HG02885 (cell line): Measurements from ENCODE around the gene GSTM4.

ENCODE experiments used
- ATAC-seq: cut with Tn5 transposase; IDR thresholded peaks from one replicate; pipeline ENCODE4 v1.9.1; 2021; ENCODE audit warnings: mild to moderate bottlenecking; ENCODE audit not compliant: unreplicated experiment, poor library complexity

GSTM4 gene

DNA sequence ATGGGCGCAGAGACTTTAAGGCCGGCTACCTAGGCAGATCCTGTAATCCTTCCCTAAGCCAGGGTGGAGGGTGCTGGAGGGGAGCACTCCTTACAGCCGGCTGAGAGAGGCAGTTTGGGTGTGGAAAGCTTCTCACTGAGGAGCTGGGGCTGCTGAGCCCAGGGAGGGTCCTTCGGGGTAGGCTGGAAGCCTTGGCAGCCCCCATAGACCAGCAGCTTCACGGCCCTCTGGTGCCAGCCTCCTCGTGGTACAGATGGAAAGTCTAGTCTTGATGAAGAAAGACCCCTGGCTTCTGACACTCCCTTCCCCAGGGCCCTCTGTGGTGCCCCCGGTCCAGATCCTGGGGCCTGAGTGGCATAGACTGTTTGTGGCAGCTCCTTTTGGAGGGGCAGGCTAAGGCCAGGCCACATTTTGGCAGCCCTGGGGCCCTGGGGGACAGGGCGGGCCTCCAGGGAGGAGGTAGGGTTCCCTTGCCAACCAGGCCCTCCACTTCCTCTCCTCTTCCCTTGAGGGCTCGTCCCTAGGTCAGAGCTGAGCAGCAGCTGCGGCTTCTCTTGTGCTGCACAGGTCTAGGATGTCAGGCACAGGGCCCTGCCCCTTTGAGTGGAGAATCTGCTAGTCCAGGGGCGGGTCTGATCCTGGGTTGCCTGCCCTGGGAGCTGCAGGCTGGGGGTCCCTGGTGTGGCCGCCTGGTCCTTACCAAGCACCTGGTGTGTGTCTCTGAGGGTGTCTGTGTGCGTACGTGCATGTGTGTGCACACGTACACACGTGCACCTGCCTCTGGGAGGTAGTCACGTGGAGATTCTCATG is 31.5 kb upstream of the GSTM4 start:
- ATAC-seq = no peak

DNA sequence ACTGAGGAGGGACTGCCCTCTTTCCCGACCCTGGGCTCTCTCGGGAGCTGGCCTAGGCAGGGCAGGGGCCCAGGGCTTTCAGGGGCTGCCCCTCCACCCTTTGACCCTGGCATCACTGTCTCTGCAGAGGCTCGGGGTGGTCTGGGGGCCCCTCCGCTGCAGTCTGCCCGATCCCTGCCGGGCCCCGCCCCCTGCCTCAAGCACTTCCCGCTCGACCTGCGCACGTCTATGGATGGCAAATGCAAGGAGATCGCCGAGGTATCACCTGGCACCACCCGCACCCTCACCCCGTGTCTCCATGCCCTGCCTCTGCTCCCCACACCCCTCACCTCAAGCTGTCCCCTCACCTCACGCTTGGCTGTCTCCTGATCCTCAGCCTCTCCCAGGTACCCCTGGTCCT is 30.7 kb upstream of the GSTM4 start:
- ATAC-seq = no peak

DNA sequence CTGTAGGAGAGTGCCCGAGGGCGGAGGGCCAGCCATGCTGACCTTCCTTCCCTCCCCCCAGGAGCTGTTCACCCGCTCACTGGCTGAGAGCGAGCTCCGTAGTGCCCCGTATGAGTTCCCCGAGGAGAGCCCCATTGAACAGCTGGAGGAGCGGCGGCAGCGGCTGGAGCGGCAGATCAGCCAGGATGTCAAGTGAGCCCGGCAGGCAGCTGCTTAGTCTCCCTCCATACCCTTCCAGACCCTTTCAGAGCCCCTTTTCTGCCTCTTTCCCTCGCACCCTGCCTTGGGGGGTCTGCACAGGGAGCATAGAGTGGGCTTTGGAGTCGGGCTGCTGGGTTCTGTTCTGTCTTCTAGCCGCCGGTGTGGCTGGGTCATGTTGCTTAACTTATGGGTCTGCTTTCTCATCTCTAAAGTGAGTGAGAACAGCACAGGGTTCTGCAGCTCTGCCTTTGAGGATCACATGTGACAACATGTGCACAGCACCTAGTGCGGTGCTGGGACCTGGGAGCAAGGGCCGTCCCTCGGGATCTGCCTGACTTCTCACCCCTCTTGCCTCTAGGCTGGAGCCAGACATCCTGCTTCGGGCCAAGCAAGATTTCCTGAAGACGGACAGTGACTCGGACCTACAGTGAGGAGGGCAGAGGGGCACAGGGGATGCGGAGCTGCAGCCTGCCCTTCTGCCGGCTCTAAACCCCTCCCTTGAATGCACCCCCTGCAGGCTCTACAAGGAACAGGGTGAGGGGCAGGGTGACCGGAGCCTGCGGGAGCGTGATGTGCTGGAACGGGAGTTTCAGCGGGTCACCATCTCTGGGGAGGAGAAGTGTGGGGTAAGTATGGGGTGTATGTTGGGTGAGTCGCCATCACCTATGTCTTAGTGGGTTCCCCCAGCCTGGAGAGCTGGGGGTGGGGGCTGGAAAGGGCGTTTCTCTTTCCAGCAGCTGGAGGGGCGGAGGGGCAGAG is 30.0 kb upstream of the GSTM4 start:
- no peak for ATAC-seq

DNA sequence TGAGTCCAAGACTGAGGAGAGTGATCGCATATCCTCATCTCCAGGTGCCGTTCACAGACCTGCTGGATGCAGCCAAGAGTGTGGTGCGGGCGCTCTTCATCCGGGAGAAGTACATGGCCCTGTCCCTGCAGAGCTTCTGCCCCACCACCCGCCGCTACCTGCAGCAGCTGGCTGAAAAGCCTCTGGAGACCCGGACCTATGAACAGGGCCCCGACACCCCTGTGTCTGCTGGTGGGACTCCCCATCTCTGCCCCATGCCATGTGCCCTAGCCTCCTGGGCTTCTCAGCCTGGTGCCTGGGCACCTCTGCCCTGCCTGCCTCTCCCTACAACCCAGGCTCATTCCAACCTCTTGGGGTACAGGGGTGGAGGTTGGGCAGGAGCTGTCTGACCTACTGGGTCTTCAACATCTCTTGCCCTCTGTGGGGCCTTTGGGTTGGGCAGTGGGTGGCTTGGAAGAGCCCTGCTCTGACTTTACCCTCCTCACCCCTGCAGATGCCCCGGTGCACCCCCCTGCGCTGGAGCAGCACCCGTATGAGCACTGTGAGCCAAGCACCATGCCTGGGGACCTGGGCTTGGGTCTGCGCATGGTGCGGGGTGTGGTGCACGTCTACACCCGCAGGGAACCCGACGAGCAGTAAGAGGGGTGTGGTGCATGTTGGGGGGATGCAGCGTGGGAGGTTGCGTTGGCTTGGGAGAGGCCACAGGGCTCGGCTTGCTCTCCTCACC is 29.1 kb upstream of the GSTM4 start:
- ATAC-seq = no peak

DNA sequence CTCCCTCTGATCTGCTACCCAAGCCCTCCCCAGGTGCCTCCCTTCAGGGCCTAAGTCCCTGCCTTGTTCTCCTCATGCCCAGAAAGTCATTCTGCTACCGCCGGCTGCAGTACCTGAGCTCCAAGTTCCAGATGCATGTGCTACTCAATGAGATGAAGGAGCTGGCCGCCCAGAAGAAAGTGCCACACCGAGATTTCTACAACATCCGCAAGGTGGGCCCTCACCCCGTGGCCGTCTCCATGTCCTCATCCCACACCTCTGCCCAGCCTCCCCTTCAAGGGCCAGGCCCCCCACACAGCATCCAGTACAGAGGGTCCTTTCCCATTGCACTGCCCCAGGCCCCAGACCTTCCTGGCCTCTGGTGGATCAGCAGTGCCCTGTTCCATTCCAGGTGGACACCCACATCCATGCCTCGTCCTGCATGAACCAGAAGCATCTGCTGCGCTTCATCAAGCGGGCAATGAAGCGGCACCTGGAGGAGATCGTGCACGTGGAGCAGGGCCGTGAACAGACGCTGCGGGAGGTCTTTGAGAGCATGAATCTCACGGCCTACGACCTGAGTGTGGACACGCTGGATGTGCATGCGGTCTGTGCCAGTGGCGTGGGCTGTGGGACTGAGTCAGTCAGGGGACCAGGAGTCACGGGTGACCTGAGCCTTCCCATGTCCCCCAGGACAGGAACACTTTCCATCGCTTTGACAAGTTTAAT is 28.1 kb upstream of the GSTM4 start:
- ATAC-seq = no peak

DNA sequence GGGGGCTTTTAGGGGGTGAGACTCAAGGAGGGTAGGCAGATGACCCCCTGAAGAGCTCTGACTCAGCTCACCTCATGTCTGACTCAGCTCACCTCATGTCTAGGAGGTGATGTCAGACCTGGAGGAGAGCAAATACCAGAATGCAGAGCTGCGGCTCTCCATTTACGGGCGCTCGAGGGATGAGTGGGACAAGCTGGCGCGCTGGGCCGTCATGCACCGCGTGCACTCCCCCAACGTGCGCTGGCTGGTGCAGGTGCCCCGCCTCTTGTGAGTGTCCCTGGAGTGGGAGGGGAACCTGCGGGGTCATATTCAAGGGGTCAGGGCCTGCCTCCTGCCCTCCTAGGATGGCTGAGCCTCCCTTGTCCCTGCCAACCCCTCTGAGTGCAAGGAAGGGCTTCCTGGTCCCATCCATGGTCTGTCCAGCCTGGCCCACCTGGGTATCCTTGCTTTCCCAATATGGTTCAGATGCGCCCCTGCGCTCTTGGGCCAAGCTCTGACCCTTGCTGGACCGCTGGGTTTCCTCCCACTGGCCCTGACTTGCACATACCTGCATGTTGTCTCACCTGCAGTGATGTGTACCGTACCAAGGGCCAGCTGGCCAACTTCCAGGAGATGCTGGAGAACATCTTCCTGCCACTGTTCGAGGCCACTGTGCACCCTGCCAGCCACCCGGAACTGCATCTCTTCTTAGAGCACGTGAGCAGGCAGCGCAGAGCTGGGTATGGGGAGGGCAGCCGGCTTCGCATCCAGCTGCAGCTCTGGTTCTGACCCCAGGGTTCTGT is 27.2 kb upstream of the GSTM4 start:
- no peak for ATAC-seq

DNA sequence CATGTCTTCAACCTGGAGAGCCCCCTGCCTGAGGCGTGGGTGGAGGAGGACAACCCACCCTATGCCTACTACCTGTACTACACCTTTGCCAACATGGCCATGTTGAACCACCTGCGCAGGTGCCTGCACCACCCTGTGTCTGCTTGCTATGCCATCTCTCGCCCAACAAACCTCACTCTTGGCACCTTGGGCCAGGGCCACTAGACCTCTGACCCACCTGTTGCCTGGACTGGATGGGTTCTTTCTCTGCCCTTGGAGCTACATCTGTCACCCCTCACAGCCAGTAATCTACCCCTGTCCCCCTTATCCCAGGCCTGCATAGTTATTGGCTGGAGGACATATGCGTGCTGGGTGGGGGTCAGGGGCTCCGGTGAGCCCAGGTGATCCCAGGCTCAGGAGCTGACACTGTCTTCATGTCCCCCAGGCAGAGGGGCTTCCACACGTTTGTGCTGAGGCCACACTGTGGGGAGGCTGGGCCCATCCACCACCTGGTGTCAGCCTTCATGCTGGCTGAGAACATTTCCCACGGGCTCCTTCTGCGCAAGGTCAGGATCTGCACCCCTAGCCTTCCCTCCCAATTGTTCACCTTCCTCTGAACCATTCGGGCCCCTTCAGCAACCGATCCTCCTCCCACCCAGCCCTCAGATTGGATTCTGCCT is 26.4 kb upstream of the GSTM4 start:
- ATAC-seq = no peak

DNA sequence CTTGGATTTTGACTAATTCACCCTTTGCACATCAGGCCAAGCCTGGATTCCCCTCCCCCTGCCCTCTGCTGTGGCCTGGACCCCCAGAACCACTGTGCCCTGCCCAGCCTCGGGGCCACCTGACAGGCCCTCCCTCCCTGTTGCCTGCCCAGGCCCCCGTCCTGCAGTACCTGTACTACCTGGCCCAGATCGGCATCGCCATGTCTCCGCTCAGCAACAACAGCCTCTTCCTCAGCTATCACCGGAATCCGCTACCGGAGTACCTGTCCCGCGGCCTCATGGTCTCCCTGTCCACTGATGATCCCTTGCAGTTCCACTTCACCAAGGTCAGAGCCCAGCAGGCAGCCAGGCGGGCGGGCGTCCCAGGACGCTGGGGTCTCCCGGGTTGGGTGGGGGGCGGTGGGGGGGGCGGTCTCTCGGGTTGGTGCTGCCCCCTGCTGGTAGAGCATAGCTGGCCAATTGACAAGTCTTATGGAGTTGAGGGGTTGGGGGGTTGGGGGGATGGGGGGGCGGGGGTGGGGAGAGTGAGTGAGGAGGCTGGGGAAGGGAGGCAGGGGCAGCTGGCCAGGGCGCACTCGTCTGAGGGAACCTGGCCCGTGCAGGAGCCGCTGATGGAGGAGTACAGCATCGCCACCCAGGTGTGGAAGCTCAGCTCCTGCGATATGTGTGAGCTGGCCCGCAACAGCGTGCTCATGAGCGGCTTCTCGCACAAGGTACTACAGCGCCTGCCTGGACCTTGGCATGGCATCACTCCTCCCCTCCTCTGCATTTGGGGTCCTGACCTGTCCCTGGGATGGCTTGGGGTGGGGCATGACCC is 25.6 kb upstream of the GSTM4 start:
- no peak for ATAC-seq

DNA sequence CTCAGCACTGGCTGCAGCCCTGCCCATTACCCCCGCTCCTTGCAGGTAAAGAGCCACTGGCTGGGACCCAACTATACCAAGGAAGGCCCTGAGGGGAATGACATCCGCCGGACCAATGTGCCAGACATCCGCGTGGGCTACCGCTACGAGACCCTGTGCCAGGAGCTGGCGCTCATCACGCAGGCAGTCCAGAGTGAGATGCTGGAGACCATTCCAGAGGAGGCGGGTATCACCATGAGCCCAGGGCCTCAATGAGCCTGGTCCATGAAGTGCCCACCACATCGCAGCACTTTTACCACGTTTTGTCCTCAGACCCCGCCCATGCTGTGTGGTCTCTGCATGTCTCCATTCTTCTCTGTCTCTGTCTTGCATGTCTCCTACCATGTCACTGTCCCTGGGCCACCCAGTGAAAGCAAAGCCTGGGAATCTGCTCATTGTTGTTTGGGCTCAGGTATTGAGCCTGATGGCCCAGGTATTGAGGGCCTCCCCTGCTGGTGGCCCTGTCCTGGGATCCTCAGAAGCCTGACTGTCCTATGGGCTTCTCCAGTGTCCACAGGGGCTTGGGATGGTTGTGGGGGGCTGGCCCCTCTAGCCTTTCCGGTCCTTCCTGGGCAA is 24.9 kb upstream of the GSTM4 start:
- no peak for ATAC-seq

DNA sequence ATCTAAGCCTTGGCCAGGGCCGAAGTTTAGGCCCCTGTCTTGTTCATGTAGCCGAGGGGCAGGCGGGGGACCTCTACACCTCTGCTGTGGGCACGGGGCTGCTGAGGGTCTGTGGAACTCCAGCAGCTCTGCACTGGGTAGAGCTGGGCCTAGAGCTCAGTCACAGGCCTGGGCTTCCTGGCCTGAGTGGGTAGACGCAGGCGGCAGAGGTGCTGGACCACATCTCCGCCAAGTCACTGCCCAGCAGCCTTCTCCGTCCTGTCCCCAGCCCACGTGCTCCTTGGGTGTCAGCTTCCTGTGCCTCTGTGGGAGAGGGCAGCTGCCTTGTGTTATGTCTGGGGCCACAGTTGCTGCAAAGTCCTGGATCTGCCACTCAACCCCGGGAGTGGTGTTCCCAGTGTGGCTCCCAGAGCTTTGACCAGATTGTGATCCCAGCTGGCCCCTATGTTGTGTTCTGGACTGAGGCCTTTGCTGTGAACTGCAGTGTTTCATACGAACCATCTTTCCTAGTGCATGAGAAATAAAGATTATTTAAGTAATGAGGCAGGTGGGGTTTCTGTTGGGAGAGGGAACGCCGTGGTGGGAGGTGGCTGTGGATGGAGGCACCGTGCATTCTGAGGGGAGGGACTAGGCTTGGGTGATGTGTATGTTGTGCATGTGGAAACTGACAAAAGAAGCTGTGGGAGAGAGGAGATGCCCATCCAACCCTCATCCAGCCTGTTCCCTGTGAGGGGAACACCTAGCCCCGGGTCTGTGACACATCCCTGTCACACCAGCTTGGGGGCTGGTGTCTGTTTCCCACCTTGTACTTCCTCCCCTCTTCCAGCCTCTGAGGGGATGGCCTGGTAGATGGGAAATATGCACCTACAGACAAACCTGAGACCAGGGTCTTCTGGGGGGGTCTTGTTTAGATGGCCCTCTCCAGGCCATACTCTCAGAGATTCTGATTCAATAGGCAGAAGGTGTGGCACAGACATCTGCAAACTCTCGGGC is 24.1 kb upstream of the GSTM4 start:
- no peak for ATAC-seq

DNA sequence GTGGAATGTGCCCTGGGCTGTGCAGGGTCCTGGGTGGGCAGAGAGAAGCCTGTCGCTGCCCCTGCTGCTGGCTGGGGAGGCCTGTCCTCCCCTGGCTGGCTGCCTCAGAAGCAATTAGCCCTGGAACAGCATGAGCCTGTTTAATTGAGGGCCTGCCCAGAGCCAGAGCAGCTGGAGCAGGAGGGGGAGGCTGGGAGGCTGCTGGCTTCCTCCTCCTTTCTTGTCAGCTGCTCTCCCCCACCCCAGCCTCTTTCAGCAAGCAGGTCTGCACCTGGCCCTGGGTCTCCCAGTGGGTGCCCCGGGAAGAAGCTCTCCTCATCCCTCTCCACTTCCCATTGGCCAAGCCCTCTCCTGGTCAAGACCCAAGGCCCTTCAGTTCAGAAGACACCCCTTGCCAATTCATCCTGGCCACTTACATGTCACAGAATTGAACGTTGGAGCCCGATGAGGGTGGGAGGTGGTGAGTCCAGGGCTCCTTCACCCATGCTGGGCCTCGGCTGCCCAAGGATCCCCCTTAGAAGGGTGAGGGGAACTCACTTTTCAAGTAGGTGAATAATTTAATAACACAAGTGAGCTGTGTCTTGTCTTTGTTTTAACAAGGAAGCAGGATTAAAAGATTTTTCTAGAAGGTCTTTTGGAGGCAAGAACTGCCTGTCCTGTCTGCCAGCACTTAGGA is 23.1 kb upstream of the GSTM4 start:
- no peak for ATAC-seq

DNA sequence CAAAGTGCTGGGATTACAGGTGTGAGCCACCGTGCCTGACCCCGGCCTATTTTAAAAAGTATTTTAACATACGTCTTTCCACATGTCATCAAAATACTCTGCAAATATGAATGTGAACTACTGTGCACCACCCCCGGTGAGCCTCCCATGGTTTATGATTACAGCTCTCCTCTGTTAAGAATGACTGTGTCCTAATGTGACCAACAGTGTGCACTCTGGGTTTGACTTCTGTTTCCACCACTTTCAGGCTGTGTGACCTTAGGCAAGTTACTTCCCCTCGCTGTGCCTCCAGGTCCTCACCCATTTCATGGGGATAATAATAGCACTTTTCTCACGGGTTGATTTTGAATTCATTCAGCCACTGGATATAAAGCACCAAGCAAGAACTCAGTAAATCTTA is 21.6 kb upstream of the GSTM4 start:
- ATAC-seq = no peak

DNA sequence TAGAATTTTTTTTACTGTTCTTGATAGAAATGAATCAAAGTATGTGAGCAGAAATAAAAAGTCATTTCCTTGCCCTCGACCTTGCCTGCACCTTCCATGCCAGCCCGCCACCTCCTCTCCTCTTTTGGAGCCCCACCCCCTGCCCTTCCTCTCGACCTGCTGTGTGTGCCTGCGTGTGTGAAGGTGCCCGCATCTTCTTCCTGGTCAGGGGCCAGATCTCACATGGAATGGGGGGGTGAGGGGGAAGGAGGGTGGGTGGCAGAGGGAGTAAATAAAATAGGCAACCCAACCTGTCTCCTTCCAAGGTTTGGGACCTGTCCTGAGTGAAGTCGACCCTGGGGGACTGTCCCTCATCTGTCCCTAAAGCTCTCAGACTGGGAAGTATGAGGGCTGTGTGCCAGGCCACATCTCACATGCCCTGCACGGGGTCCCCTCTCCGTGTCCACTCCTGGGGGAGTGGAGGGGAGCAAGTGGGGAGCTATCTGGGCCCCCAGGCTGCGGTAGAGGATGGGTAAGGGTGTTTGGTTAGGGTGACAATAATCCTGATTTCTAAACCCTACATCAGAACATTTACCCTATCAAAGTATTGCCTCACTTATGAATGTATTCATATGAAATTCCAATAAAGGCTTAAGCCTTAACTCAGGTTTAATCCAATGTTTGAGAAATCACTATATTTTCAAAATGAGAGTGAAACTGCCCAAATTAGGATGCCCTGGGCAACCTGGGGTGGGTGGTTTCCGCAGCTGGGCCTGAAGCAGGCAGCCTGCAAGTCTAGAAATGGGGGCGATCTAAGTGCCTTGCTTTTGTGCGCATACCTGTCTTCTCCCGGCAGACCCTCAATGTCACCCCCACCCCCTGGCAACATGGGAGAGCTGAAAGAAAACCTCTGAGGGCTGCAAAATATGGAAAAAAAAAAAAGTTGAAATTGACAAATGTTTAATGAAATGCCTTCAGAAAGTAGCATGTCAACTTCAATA is 20.8 kb upstream of the GSTM4 start:
- no peak for ATAC-seq

DNA sequence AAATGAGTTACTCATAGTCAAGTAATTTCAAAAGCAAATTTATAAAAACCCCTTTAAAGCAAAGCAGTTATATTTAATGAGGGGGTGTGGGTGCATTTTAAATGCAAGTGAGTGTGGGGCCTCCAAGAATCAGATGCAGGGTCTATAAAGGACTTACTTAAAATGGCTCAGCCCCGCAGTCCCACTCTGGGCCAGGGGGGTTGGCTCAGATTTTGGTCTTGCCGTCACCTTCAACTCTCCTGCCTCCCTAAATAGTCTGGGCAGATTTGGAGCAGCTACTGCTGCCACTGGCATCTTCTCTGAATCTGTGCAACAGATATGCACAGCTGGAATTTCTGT is 20.1 kb upstream of the GSTM4 start:
- no peak for ATAC-seq
